Measurements from ENCODE around the gene C2orf78. TPM values are rescaled to one million over a fixed set of nuclear protein-coding genes. Genes with fewer than 3 reads are reported as not detected.
A peak's percentile ranks its signal among the peaks of the same experiment; 100 is the strongest.
"Not testable (repeated sequence)": the region's sequence is repeated elsewhere in the genome, so short reads cannot be mapped to it uniquely, and the experiment has no call there.

C2orf78 gene
- total and polyA plus RNA-seq, 4 donors = not detected

DNA sequence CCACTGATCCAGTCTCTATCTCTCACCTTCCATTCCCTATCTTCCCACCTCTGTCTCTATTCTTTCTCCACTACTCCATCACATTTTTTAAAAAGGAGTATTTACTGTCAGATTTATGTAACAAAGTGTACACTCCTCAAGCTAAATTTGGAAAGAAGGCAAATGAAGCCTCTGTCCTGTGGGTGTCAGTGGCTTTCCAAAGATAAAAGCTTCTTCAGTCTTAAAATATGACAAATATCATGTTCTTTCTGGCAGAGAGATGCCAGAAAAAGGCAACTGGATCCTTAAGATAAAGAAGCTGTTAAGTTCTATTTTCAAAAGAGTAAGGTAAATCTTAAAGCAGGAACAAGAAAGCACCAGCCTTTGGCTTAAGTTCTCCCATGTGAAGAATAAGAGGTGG lies 11.2 kb upstream of the C2orf78 start:
- Histone ChIP-seq H3K4me3 (ENCODE audit: low read length in 2 of 2) (no peak overlapping the region), H3K27ac (ENCODE audit: low read depth in 1 of 2, low read length in 2 of 2) (no peak overlapping the region), H3K4me1 (ENCODE audit: control insufficient read depth in 1 of 2, insufficient read depth in 2 of 2, low read length in 2 of 2) (no peaks in the 10 kb centered on the region), H3K9me3 (ENCODE audit: control insufficient read depth, low read length) (no peaks in the 10 kb centered on the region), H3K36me3 (ENCODE audit: control insufficient read depth in 1 of 2, insufficient read depth in 2 of 2, low read length in 1 of 2) (peaks cover 4 to 6% of the 10 kb centered on the region in 2 donors), H3K27me3 (ENCODE audit: control insufficient read depth in 1 of 2, insufficient read depth in 2 of 2, low read length in 1 of 2) (no peaks in the 10 kb centered on the region)
- DNase-seq = no peak
- ATAC-seq (ENCODE audit: low FRiP score) = no peak
- intact Hi-C loops (cut with DNase I) = loop anchor here in 1 of 2 donors (10.0 kb wide), 1 partner anchor 88 kb away; no protein-coding TSS in a partner anchor

DNA sequence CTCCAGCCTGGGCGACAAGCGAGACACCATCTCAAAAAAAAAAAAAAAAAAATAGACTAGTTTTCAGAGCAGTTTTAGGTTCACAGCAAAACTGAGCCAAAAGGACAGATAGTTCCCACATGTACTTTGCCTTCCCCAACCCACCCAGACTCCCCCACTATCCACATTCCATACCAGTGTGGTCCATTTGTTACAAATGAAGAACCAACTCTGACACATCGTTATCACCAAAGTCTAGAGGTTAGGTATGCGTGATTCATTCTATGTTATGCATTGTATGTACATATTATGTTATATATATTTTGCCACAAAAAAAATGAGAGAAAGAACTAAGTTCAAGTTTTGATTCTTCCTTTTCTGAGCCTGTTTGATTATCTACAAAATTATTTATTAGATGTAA lies 7.6 kb upstream of the C2orf78 start:
- H3K27me3 ChIP-seq (ENCODE audit: control insufficient read depth in 1 of 2, insufficient read depth in 2 of 2, low read length in 1 of 2) = no peaks in the 10 kb centered on the region
- no peak overlapping the region for H3K4me3 ChIP-seq (ENCODE audit: low read length in 2 of 2)
- 78 to 96% methylated on average over 4 of the region's 4 CpGs for WGBS, 2 donors
- H3K36me3 ChIP-seq (ENCODE audit: control insufficient read depth in 1 of 2, insufficient read depth in 2 of 2, low read length in 1 of 2) = peaks cover 0 to 3% of the 10 kb centered on the region in 2 donors
- intact Hi-C loops (cut with DNase I) = loop anchor here in 1 of 2 donors (10.0 kb wide), 1 partner anchor 92 kb away; no protein-coding TSS in a partner anchor
- DNase-seq = no peak
- H3K27ac ChIP-seq (ENCODE audit: low read depth in 1 of 2, low read length in 2 of 2) = no peak overlapping the region
- ATAC-seq (ENCODE audit: low FRiP score) = no peak
- peaks cover 0 to 2% of the 10 kb centered on the region in 2 donors for H3K4me1 ChIP-seq (ENCODE audit: control insufficient read depth in 1 of 2, insufficient read depth in 2 of 2, low read length in 2 of 2)
- H3K9me3 ChIP-seq (ENCODE audit: control insufficient read depth, low read length) = no peaks in the 10 kb centered on the region

DNA sequence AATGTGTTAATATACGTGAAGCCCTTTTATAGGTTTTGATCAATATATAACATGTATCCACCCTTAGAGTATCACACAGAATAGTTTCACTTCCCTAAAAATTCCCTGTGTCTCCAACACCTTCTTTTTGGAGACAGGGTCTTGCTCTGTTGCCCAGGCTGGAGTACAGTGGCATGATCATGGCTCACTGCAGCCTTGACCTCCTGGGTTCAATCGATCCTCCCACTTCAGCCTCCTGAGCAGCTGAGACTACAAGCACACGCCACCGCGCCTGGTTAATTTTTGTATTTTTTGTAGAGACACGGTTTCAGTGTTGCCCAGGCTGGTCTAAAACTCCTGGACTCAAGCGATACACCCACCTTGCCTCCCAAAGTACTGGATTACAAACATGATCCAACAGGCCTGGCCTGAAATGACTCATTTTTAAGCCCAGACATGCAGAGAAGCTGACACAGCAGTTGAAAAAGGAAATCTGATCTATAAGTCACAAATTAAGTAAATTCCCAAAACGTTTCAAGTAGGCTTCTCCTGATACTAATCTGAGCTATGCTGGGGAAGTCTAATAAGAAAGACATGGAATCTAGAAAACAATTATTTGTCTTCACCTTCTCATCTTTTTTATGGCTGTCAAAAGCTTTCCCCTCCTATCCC lies 7.0 kb upstream of the C2orf78 start:
- no peak for DNase-seq
- peaks cover 0 to 2% of the 10 kb centered on the region in 2 donors for H3K4me1 ChIP-seq (ENCODE audit: control insufficient read depth in 1 of 2, insufficient read depth in 2 of 2, low read length in 2 of 2)
- H3K27ac ChIP-seq (ENCODE audit: low read depth in 1 of 2, low read length in 2 of 2) = no peak overlapping the region
- H3K9me3 ChIP-seq (ENCODE audit: control insufficient read depth, low read length) = no peaks in the 10 kb centered on the region
- intact Hi-C loops (cut with DNase I) = loop anchor here in 1 of 2 donors (10.0 kb wide), 1 partner anchor 92 kb away; no protein-coding TSS in a partner anchor
- H3K27me3 ChIP-seq (ENCODE audit: control insufficient read depth in 1 of 2, insufficient read depth in 2 of 2, low read length in 1 of 2) = no peaks in the 10 kb centered on the region
- ATAC-seq (ENCODE audit: low FRiP score) = no peak
- 88 to 93% methylated on average over 8 of the region's 8 CpGs for WGBS, 2 donors
- peaks cover 0 to 3% of the 10 kb centered on the region in 2 donors for H3K36me3 ChIP-seq (ENCODE audit: control insufficient read depth in 1 of 2, insufficient read depth in 2 of 2, low read length in 1 of 2)
- no peak overlapping the region for H3K4me3 ChIP-seq (ENCODE audit: low read length in 2 of 2)

DNA sequence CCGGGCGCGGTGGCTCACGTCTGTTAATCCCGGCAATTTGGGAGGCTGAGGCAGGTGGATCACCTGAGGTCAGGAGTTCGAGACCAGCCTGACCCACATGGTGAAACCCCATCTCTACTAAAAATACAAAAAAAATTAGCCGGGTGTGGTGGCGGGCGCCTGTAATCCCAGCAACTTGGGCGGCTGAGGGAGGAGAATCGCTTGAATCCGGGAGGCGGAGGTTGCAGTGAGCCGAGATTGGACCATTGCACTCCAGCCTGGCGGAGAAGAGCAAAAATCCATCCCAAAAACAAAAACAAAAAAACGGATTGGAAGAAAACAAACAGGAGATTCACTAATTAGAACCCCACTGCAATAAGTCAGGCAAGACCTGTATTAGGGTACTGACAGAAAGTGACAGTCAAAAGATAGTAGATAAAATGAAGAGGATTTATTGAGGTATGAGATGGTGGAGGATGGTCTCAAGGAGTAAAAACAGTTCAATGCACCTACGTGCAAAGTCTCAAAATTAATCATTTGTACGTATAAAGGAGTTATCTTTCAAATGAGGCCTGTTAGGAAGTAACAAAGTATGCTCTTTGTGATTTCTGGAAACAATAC lies 5.0 kb upstream of the C2orf78 start:
- H3K36me3 ChIP-seq (ENCODE audit: control insufficient read depth in 1 of 2, insufficient read depth in 2 of 2, low read length in 1 of 2); ATAC-seq (ENCODE audit: low FRiP score); H3K9me3 ChIP-seq (ENCODE audit: control insufficient read depth, low read length); H3K4me1 ChIP-seq (ENCODE audit: control insufficient read depth in 1 of 2, insufficient read depth in 2 of 2, low read length in 2 of 2); H3K27me3 ChIP-seq (ENCODE audit: control insufficient read depth in 1 of 2, insufficient read depth in 2 of 2, low read length in 1 of 2); DNase-seq; H3K27ac ChIP-seq (ENCODE audit: low read depth in 1 of 2, low read length in 2 of 2): not testable (repeated sequence)
- WGBS, 2 donors = 71 to 72% methylated on average over 18 of the region's 18 CpGs
- intact Hi-C loops (cut with DNase I) = loop anchor here in 1 of 2 donors (10.0 kb wide), 1 partner anchor 94 kb away; no protein-coding TSS in a partner anchor
- peak overlapping the region; percentile 61 to 73 for H3K4me3 ChIP-seq (ENCODE audit: low read length in 2 of 2)

DNA sequence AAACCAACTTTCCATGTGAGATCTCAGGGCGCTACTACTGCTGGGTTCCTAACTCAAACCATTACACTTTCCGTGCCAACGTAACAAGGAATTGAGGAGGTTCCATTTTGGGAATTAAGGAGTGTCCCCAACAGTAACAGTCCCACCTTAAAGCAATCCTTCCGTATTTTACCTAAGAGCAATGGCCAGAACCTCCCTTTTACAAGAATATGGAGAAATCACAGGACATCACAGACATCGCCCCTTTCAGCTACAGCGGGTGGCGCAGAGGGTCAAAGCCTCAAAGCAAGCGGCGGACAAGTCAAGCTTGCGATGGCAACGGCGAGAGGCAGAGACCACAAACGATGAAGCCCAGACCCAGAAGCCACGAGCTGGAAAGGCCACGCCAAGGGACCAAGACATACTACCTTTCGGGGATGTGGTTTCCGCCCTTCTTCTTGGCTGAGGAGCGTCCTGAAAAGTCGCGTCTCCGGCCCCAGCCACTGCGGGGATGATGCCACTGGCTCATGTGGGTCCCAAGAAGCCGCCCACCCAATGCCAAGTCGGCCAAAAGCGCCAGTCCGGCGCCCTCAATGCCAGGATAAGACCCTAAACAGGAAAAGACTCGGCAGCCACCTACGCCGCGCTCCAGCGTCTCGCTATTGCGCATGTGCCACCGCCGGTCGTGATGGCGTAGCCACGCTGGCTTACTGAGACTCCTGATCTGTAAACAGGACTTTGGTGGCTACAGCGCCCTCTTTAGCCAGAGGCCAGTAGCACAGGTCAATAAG lies 4.3 kb upstream of the C2orf78 start, which contains the start of gene DUSP11:
TSS of gene DUSP11 (minus strand) at position 637 of the 770 bp plus-strand sequence. CDS start at position 508, 129 bp downstream.
- DNase-seq (peak; percentile 96 to 98), ATAC-seq (ENCODE audit: low FRiP score) (peak; percentile 100)
- Histone ChIP-seq H3K27me3 (ENCODE audit: control insufficient read depth in 1 of 2, insufficient read depth in 2 of 2, low read length in 1 of 2) (no peaks in the 10 kb centered on the region), H3K4me3 (ENCODE audit: low read length in 2 of 2) (peak within 1 kb of the TSS; percentile 61 to 73), H3K27ac (ENCODE audit: low read depth in 1 of 2, low read length in 2 of 2) (peak within 1 kb of the TSS; percentile 1 to 98), H3K36me3 (ENCODE audit: control insufficient read depth in 1 of 2, insufficient read depth in 2 of 2, low read length in 1 of 2) (no peaks in the 10 kb centered on the region), H3K9me3 (ENCODE audit: control insufficient read depth, low read length) (no peaks in the 10 kb centered on the region), H3K4me1 (ENCODE audit: control insufficient read depth in 1 of 2, insufficient read depth in 2 of 2, low read length in 2 of 2) (peaks cover 0 to 2% of the 10 kb centered on the region in 2 donors)
- intact Hi-C loops (cut with DNase I) = loop anchor here in 1 of 2 donors (10.0 kb wide), 1 partner anchor 95 kb away; no protein-coding TSS in a partner anchor
- 0 to 1% methylated on average over 39 to 40 of the region's 40 CpGs for WGBS, 2 donors

DNA sequence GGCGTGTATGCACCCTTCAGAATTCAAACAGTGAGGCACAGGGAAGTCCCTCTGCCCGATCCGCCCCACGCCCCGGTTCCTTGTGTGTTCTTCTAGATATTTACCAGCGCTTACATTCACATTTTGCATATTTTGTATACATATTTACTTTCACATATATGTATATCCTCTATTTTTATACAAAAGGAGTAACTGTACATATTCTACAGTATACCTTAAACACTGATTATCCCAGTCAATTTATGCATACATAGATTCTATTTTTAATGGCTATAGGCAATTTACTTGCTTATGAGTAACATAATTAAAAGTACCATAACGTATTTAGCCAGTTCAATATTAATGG lies 3.8 kb upstream of the C2orf78 start:
- 7% methylated on average over 7 of the region's 7 CpGs for WGBS, 2 donors
- H3K27ac ChIP-seq (ENCODE audit: low read depth in 1 of 2, low read length in 2 of 2) = no peak overlapping the region
- intact Hi-C loops (cut with DNase I) = no loop called here

DNA sequence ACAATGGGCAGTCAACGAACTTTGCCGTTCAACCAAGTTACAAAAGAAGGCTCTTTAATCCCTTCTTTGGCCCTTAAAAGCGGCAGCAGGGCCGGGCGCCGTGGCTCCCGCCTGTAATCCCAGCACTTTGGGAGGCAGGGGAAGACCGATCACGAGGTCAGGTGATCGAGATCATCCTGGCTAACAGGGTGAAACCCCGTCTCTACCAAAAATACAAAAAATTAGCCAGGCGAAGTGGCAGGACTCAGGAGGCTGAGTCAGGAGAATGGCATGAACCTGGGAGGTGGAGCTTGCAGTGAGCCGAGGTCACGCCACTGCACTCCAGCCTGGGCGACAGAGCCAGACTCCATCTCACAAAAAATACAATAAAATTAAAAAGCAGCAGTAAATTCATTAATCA lies 581 bp upstream of the C2orf78 start:
- DNase-seq; H3K4me1 ChIP-seq (ENCODE audit: control insufficient read depth in 1 of 2, insufficient read depth in 2 of 2, low read length in 2 of 2); H3K27ac ChIP-seq (ENCODE audit: low read depth in 1 of 2, low read length in 2 of 2); H3K36me3 ChIP-seq (ENCODE audit: control insufficient read depth in 1 of 2, insufficient read depth in 2 of 2, low read length in 1 of 2); ATAC-seq (ENCODE audit: low FRiP score); H3K27me3 ChIP-seq (ENCODE audit: control insufficient read depth in 1 of 2, insufficient read depth in 2 of 2, low read length in 1 of 2); intact Hi-C loops (cut with DNase I); H3K9me3 ChIP-seq (ENCODE audit: control insufficient read depth, low read length); H3K4me3 ChIP-seq (ENCODE audit: low read length in 2 of 2): not testable (repeated sequence)
- 68 to 71% methylated on average over 15 of the region's 15 CpGs for WGBS, 2 donors

More for the DNA sequence above, 3.8 kb upstream of the C2orf78 start:
- Histone ChIP-seq H3K36me3 (ENCODE audit: control insufficient read depth in 1 of 2, insufficient read depth in 2 of 2, low read length in 1 of 2) (no peaks in the 10 kb centered on the region), H3K4me3 (ENCODE audit: low read length in 2 of 2) (no peak overlapping the region), H3K27me3 (ENCODE audit: control insufficient read depth in 1 of 2, insufficient read depth in 2 of 2, low read length in 1 of 2) (no peaks in the 10 kb centered on the region), H3K9me3 (ENCODE audit: control insufficient read depth, low read length) (no peaks in the 10 kb centered on the region), H3K4me1 (ENCODE audit: control insufficient read depth in 1 of 2, insufficient read depth in 2 of 2, low read length in 2 of 2) (peaks cover 0 to 2% of the 10 kb centered on the region in 2 donors)
- DNase-seq (no peak), ATAC-seq (ENCODE audit: low FRiP score) (no peak)

DNA sequence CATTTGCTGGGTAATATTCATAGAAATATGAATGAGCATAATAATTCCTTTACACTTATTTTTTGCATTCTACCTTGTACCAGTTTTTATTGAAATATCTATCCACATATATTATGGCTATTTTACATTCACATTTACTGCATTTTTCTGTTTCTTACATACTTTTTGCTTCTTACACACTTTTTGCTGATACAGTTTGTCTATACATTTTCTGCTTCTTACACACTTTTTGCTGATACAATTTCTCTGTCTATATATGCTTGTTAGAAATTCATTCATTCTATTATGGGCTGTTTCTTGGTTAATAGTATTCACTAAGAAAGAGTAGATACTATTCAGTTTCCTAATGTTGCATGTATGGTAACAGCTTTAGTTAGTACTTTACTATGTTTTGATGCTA lies 27.9 kb downstream of the C2orf78 start:
- DNase-seq (no peak), ATAC-seq (ENCODE audit: low FRiP score) (no peak)
- Histone ChIP-seq H3K36me3 (ENCODE audit: control insufficient read depth in 1 of 2, insufficient read depth in 2 of 2, low read length in 1 of 2) (no peaks in the 10 kb centered on the region), H3K9me3 (ENCODE audit: control insufficient read depth, low read length) (no peaks in the 10 kb centered on the region), H3K27me3 (ENCODE audit: control insufficient read depth in 1 of 2, insufficient read depth in 2 of 2, low read length in 1 of 2) (peaks cover 0 to 1% of the 10 kb centered on the region in 2 donors), H3K4me1 (ENCODE audit: control insufficient read depth in 1 of 2, insufficient read depth in 2 of 2, low read length in 2 of 2) (no peaks in the 10 kb centered on the region), H3K4me3 (ENCODE audit: low read length in 2 of 2) (no peak overlapping the region), H3K27ac (ENCODE audit: low read depth in 1 of 2, low read length in 2 of 2) (no peak overlapping the region)
- intact Hi-C loops (cut with DNase I) = no loop called here

Data from aorta (tissue), 5 donors.